WTC11 (cell line): ENCODE data around the gene MARCHF11. TPM values are rescaled to one million over a fixed set of nuclear protein-coding genes. Genes with fewer than 3 reads are reported as not detected.

ENCODE experiments used
- ATAC-seq: fragments of 200-7000 bp; cut with Tn5 transposase; 2 replicates; pipeline ENCODE4 v1.10.0; 2021; ENCODE audit warnings: mild to moderate bottlenecking, moderate library complexity
- CTCF ChIA-PET: fragments of 300-600 bp; sonication (Branson Sonifier 250); formaldehyde crosslinking; loops from one replicate; lab custom pipeline; 2021; ENCODE audit warnings: antibody characterized with exemption; lab: Charles Lee
- POLR2A ChIA-PET: fragments of 350-600 bp; sonication (Branson Sonifier 250); formaldehyde crosslinking; loops from one replicate; lab custom pipeline; 2021; ENCODE audit warnings: antibody characterized with exemption; lab: Charles Lee
- DNase-seq: peaks from one replicate; pipeline ENCODE4 v3.0.0; 2021; ENCODE audit warnings: low spot score
- H3K27ac Mint-ChIP-seq: 2 replicates; pipeline ENCODE4 v1.8.0; 2021; ENCODE audit warnings: mixed read lengths
- H3K27me3 Mint-ChIP-seq: 2 replicates; pipeline ENCODE4 v1.8.0; 2021; ENCODE audit warnings: low read depth, mild to moderate bottlenecking, moderate library complexity, mixed read lengths
- H3K36me3 Mint-ChIP-seq: 2 replicates; pipeline ENCODE4 v1.8.0; 2021; ENCODE audit warnings: mixed read lengths
- H3K4me1 Mint-ChIP-seq: 2 replicates; pipeline ENCODE4 v1.8.0; 2022; ENCODE audit warnings: mixed read lengths
- H3K4me3 Mint-ChIP-seq: 2 replicates; pipeline ENCODE4 v1.8.0; 2021; ENCODE audit warnings: mild to moderate bottlenecking, moderate library complexity, mixed read lengths
- H3K9me3 Mint-ChIP-seq: 2 replicates; pipeline ENCODE4 v1.8.0; 2021; ENCODE audit warnings: mixed read lengths
- AFF4 ChIP-seq: sonication (generic); formaldehyde crosslinking; IDR thresholded peaks from 2 replicates; pipeline ENCODE4 v1.8.1; 2023; ENCODE audit warnings: mild to moderate bottlenecking, missing genetic modification reagents, borderline replicate concordance
- AR ChIP-seq: fragments of 250-450 bp; sonication (Bioruptor Pico); IDR thresholded peaks from 2 replicates; pipeline ENCODE4 v1.9.0; 2021; ENCODE audit warnings: mild to moderate bottlenecking
- ATF3 ChIP-seq: sonication (generic); formaldehyde crosslinking; conservative IDR thresholded peaks from 2 replicates; pipeline ENCODE4 v1.8.1; 2022; ENCODE audit warnings: mild to moderate bottlenecking, missing genetic modification reagents
- CDX4 ChIP-seq: fragments of 250-450 bp; sonication (Bioruptor Pico); IDR thresholded peaks from 2 replicates; pipeline ENCODE4 v1.9.0; 2021; ENCODE audit warnings: moderate library complexity, mild to moderate bottlenecking, inconsistent platforms, borderline replicate concordance
- E2F4 ChIP-seq: sonication (generic); formaldehyde crosslinking; IDR thresholded peaks from 2 replicates; pipeline ENCODE4 v1.8.1; 2022; ENCODE audit warnings: low read depth, mild to moderate bottlenecking, moderate library complexity, missing genetic modification reagents, borderline replicate concordance
- ELF4 ChIP-seq: sonication (generic); formaldehyde crosslinking; IDR thresholded peaks from 2 replicates; pipeline ENCODE4 v1.8.1; 2022; ENCODE audit warnings: low read depth, mild to moderate bottlenecking, moderate library complexity, missing genetic modification reagents
- EMX1 ChIP-seq: fragments of 250-450 bp; sonication (Bioruptor Pico); IDR thresholded peaks from 2 replicates; pipeline ENCODE4 v1.8.0; 2021; ENCODE audit warnings: mild to moderate bottlenecking
- ETV6 ChIP-seq: sonication (generic); formaldehyde crosslinking; IDR thresholded peaks from 2 replicates; pipeline ENCODE4 v1.8.1; 2022; ENCODE audit warnings: mild to moderate bottlenecking, missing genetic modification reagents
- GTF2I ChIP-seq: fragments of 250-450 bp; sonication (Bioruptor Pico); conservative IDR thresholded peaks from 2 replicates; pipeline ENCODE4 v1.4.0; 2021; ENCODE audit warnings: mild to moderate bottlenecking
- IRF2 ChIP-seq: sonication (generic); formaldehyde crosslinking; IDR thresholded peaks from 2 replicates; pipeline ENCODE4 v1.8.0; 2022; ENCODE audit warnings: low read depth, missing genetic modification reagents, borderline replicate concordance
- JAZF1 ChIP-seq: fragments of 250-450 bp; sonication (Bioruptor Pico); IDR thresholded peaks from 2 replicates; pipeline ENCODE4 v1.9.0; 2021; ENCODE audit warnings: moderate library complexity, mild to moderate bottlenecking, inconsistent platforms
- JUN ChIP-seq: sonication (generic); formaldehyde crosslinking; IDR thresholded peaks from 2 replicates; pipeline ENCODE4 v1.8.0; 2023; ENCODE audit warnings: mild to moderate bottlenecking, missing genetic modification reagents
- MAX ChIP-seq: sonication (generic); formaldehyde crosslinking; IDR thresholded peaks from 2 replicates; pipeline ENCODE4 v1.8.0; 2022; ENCODE audit warnings: mild to moderate bottlenecking, missing genetic modification reagents
- NFATC4 ChIP-seq: fragments of 250-450 bp; sonication (Bioruptor Pico); IDR thresholded peaks from 2 replicates; pipeline ENCODE4 v1.9.0; 2021; ENCODE audit warnings: mild to moderate bottlenecking
- USF2 ChIP-seq: sonication (generic); formaldehyde crosslinking; IDR thresholded peaks from 2 replicates; pipeline ENCODE4 v1.8.1; 2023; ENCODE audit warnings: mild to moderate bottlenecking, missing genetic modification reagents, moderate library complexity
- ZNF138 ChIP-seq: sonication (generic); formaldehyde crosslinking; conservative IDR thresholded peaks from 2 replicates; pipeline ENCODE4 v1.8.1; 2022; ENCODE audit warnings: mild to moderate bottlenecking, moderate library complexity, missing genetic modification reagents
- ZNF232 ChIP-seq: sonication (generic); formaldehyde crosslinking; IDR thresholded peaks from 2 replicates; pipeline ENCODE4 v1.8.0; 2022; ENCODE audit warnings: mild to moderate bottlenecking, missing genetic modification reagents
- ZNF396 ChIP-seq: fragments of 250-450 bp; sonication (Bioruptor Pico); IDR thresholded peaks from 2 replicates; pipeline ENCODE4 v1.8.0; 2021; ENCODE audit warnings: mild to moderate bottlenecking, moderate library complexity, borderline replicate concordance
- ZNF671 ChIP-seq: fragments of 250-450 bp; sonication (Bioruptor Pico); IDR thresholded peaks from 2 replicates; pipeline ENCODE4 v1.8.0; 2021; ENCODE audit warnings: mild to moderate bottlenecking
- ZSCAN18 ChIP-seq: fragments of 250-450 bp; sonication (Bioruptor Pico); IDR thresholded peaks from 2 replicates; pipeline ENCODE4 v2.1.2; 2022; ENCODE audit warnings: mild to moderate bottlenecking, moderate library complexity
- total RNA-seq: library from RNA; stranded (reverse); gene quantifications from 3 replicates; pipeline ENCODE4 v1.2.3, GENCODE V29; 2021

The MARCHF11 gene
- total RNA-seq, 1 experiment from 2014 or later, result 2.9 TPM

GRCh38 chr5:16104961-16105360, 74.6 kb downstream of the MARCHF11 start:
- Mint-ChIP-seq H3K9me3 (peaks cover 62% of the 10 kb centered on the region), H3K27ac (no peak overlapping the region), H3K4me1 (peaks cover 12% of the 10 kb centered on the region), H3K36me3 (peaks cover 16% of the 10 kb centered on the region), H3K27me3 (peaks cover 4% of the 10 kb centered on the region; the same call in 1 of the 2 replicates), H3K4me3 (no peak overlapping the region)
- ATAC-seq (no peak), DNase-seq (no peak)
- POLR2A ChIA-PET, result no interaction called here
- CTCF ChIA-PET, result no interaction called here
- TF ChIP-seq ATF3 (no peak), EMX1 (CRISPR knock-in tag) (no peak), ZNF396 (CRISPR knock-in tag) (no peak), NFATC4 (CRISPR knock-in tag) (no peak), ETV6 (CRISPR knock-in tag) (no peak), E2F4 (CRISPR knock-in tag) (no peak), AR (CRISPR knock-in tag) (no peak), USF2 (CRISPR knock-in tag) (no peak), JUN (CRISPR knock-in tag) (no peak), GTF2I (CRISPR knock-in tag) (no peak), ZNF232 (CRISPR knock-in tag) (no peak), IRF2 (CRISPR knock-in tag) (no peak), ELF4 (CRISPR knock-in tag) (no peak), ZNF671 (CRISPR knock-in tag) (no peak), MAX (CRISPR knock-in tag) (no peak), AFF4 (CRISPR knock-in tag) (no peak), JAZF1 (CRISPR knock-in tag) (no peak), ZSCAN18 (CRISPR knock-in tag) (no peak), CDX4 (CRISPR knock-in tag) (no peak), ZNF138 (CRISPR knock-in tag) (no peak)
